IMR-90 (cell line): ENCODE measurements around the gene ZMAT5. TPM values are rescaled to one million over a fixed set of nuclear protein-coding genes. Genes with fewer than 3 reads are reported as not detected.

Source experiments
- ATAC-seq: fragments of 200-7000 bp; cut with Tn5 transposase; 2 replicates; pipeline ENCODE4 v1.9.1; 2020; ENCODE audit warnings: low read depth, mild to moderate bottlenecking, moderate library complexity
- BruUV-seq: library from RNA; stranded (reverse); fragments of 400-500 nt; replicated peaks from 2 replicates; lab custom pipeline; 2021; lab: Mats Ljungman, UMichigan
- CTCF ChIA-PET: fragments of 300-600 bp; formaldehyde crosslinking; extraction: SDS; loops from one replicate; lab custom pipeline; 2021; ENCODE audit warnings: antibody characterized with exemption; lab: Yijun Ruan, JAX
- POLR2A ChIA-PET: fragments of 300-600 bp; sonication (Branson Sonifier 250); formaldehyde crosslinking; loops from one replicate; lab custom pipeline; 2022; ENCODE audit warnings: antibody characterized with exemption; ENCODE audit not compliant: unreplicated experiment; lab: Charles Lee
- DNase-seq: peaks from one replicate; pipeline ENCODE4 v3.0.0; 2013
- H2AFZ ChIP-seq: replicated peaks from 2 replicates; pipeline ENCODE3; 2013; ENCODE audit warnings: low read length, mild to moderate bottlenecking; ENCODE audit not compliant: poor library complexity
- H2AK5ac ChIP-seq: 2 replicates; pipeline ENCODE4 v1.6.1; 2013; ENCODE audit warnings: low read depth, low read length, inconsistent platforms
- H2AK9ac ChIP-seq: replicated peaks from 2 replicates; pipeline ENCODE3; 2013; ENCODE audit warnings: mild to moderate bottlenecking, low read depth, low read length, moderate library complexity; ENCODE audit not compliant: poor library complexity
- H2BK120ac ChIP-seq: 2 replicates; pipeline ENCODE4 v1.6.1; 2013; ENCODE audit warnings: low read depth, low read length, inconsistent platforms
- H2BK15ac ChIP-seq: 3 replicates; pipeline ENCODE4 v1.6.1; 2013; ENCODE audit warnings: low read depth, low read length, inconsistent platforms
- H2BK20ac ChIP-seq: 2 replicates; pipeline ENCODE4 v1.6.1; 2013; ENCODE audit warnings: low read depth, mild to moderate bottlenecking, inconsistent platforms, low read length, moderate library complexity
- H2BK5ac ChIP-seq: 2 replicates; pipeline ENCODE4 v1.6.1; 2013; ENCODE audit warnings: mild to moderate bottlenecking, low read depth, low read length, inconsistent platforms; ENCODE audit not compliant: poor library complexity, severe bottlenecking
- H3K14ac ChIP-seq: replicated peaks from 2 replicates; pipeline ENCODE4 v1.6.1; 2013; ENCODE audit warnings: low read depth, low read length, inconsistent platforms
- H3K18ac ChIP-seq: 2 replicates; pipeline ENCODE4 v1.6.1; 2013; ENCODE audit warnings: low read depth, low read length, control low read depth
- H3K23ac ChIP-seq: 2 replicates; pipeline ENCODE4 v1.6.1; 2013; ENCODE audit warnings: low read depth, low read length, inconsistent platforms
- H3K27ac ChIP-seq: 2 replicates; pipeline ENCODE4 v1.5.1; 2013; ENCODE audit warnings: mild to moderate bottlenecking, control low read depth, low read length; ENCODE audit not compliant: insufficient read depth
- H3K27me3 ChIP-seq: 2 replicates; pipeline ENCODE4 v1.6.1; 2013; ENCODE audit warnings: low read length; ENCODE audit not compliant: control insufficient read depth, insufficient read depth
- H3K36me3 ChIP-seq: 2 replicates; pipeline ENCODE4 v1.6.1; 2013; ENCODE audit warnings: low read length, mixed read lengths; ENCODE audit not compliant: control insufficient read depth, insufficient read depth
- H3K4ac ChIP-seq: 2 replicates; pipeline ENCODE4 v1.6.1; 2013; ENCODE audit warnings: low read depth, low read length, inconsistent platforms
- H3K4me1 ChIP-seq: 2 replicates; pipeline ENCODE4 v1.6.1; 2013; ENCODE audit warnings: low read length, mixed read lengths; ENCODE audit not compliant: control insufficient read depth, insufficient read depth
- H3K4me2 ChIP-seq: 2 replicates; pipeline ENCODE4 v1.6.1; 2013; ENCODE audit warnings: low read depth, mild to moderate bottlenecking, control low read depth, low read length, moderate library complexity
- H3K4me3 ChIP-seq: 2 replicates; pipeline ENCODE4 v1.5.1; 2013; ENCODE audit warnings: low read depth, mild to moderate bottlenecking, control low read depth, low read length, moderate library complexity; ENCODE audit not compliant: insufficient read depth
- H3K56ac ChIP-seq: 2 replicates; pipeline ENCODE4 v1.6.1; 2013; ENCODE audit warnings: low read length, inconsistent platforms; ENCODE audit not compliant: insufficient read depth; ENCODE audit errors: extremely low read depth
- H3K79me1 ChIP-seq, 2 experiments: 2 replicates each; pipeline ENCODE4 v1.6.1; 2013; ENCODE audit warnings: low read length in 2 of 2, inconsistent platforms in 1 of 2, low read depth in 1 of 2
- H3K9ac ChIP-seq: 2 replicates; pipeline ENCODE4 v1.6.1; 2013; ENCODE audit warnings: low read depth, low read length, control low read depth
- H3K9me1 ChIP-seq: 2 replicates; pipeline ENCODE4 v1.6.1; 2013; ENCODE audit warnings: low read length, inconsistent platforms; ENCODE audit not compliant: insufficient read depth
- H3K9me3 ChIP-seq: 2 replicates; pipeline ENCODE4 v1.6.1; 2013; ENCODE audit warnings: low read length; ENCODE audit not compliant: control insufficient read depth, insufficient read depth
- H4K20me1 ChIP-seq: 2 replicates; pipeline ENCODE4 v1.6.1; 2013; ENCODE audit warnings: low read length, inconsistent platforms; ENCODE audit not compliant: insufficient read depth
- H4K5ac ChIP-seq: 2 replicates; pipeline ENCODE4 v1.6.1; 2013; ENCODE audit warnings: mild to moderate bottlenecking, low read depth, low read length, control low read depth
- H4K8ac ChIP-seq, 2 experiments: 2 replicates each; pipeline ENCODE4 v1.6.1; 2013; ENCODE audit warnings: low read depth in 2 of 2, low read length in 2 of 2, control low read depth in 1 of 2, inconsistent platforms in 1 of 2
- H4K91ac ChIP-seq: 2 replicates; pipeline ENCODE4 v1.6.1; 2013; ENCODE audit warnings: low read depth, low read length, inconsistent platforms; ENCODE audit not compliant: insufficient read depth
- MXI1 ChIP-seq: IDR thresholded peaks from 2 replicates; pipeline ENCODE4 v1.6.1; 2012; ENCODE audit warnings: low read depth, mild to moderate bottlenecking, low read length, moderate library complexity, borderline replicate concordance
- POLR2A ChIP-seq: IDR thresholded peaks from 2 replicates; pipeline ENCODE4 v1.6.1; 2012; ENCODE audit warnings: mild to moderate bottlenecking, low read depth, low read length
- RAD21 ChIP-seq: IDR thresholded peaks from 2 replicates; pipeline ENCODE4 v1.6.1; 2012; ENCODE audit warnings: low read length, improper control_type of control experiment
- RCOR1 ChIP-seq: IDR thresholded peaks from 2 replicates; pipeline ENCODE4 v1.6.1; 2012; ENCODE audit warnings: mild to moderate bottlenecking, low read length, improper control_type of control experiment; ENCODE audit not compliant: insufficient replicate concordance
- WGBS, 2 experiments: methylation state at CpG; one replicate each; pipeline versions ENCODE4 v1.1.5 to v1.1.7; 2013; ENCODE audit warnings: missing lambda C conversion rate in 2 of 2; ENCODE audit not compliant: insufficient read length in 1 of 2; ENCODE audit errors: extremely low coverage in 2 of 2; 5-methylcytosine and 5-hydroxymethylcytosine counted together
- dilution Hi-C: fragments of 300-500 bp; cut with HindIII; formaldehyde crosslinking; loops from one replicate; pipeline ENCODE4 v1.14.3; 2018; ENCODE audit warnings: low sequenced_read_pairs; ENCODE audit not compliant: unreplicated experiment
- in situ Hi-C: fragments of 300-500 bp; cut with MboI; formaldehyde crosslinking; loops from 3 replicates; pipeline ENCODE4 v1.14.3; 2019; ENCODE audit warnings: low sequenced_read_pairs, inconsistent platforms, mixed read lengths
- intact Hi-C: fragments of 100-400 bp; cut with micrococcal nuclease; formaldehyde crosslinking; loops from 2 replicates; pipeline ENCODE4 v1.10.0; 2022
- polyA plus RNA-seq, 3 experiments: library from polyadenylated mRNA; depleted of rRNA; stranded (reverse); fragments of >200 nt; gene quantifications; 2 replicates each; pipeline ENCODE4 v1.2.3, GENCODE V29; 2012; ENCODE audit warnings: low replicate concordance in 1 of 3
- total RNA-seq: library from RNA; depleted of rRNA; stranded (reverse); fragments of >200 nt; gene quantifications from 2 replicates; pipeline ENCODE4 v1.2.3, GENCODE V29; 2012

The ZMAT5 gene
- total and polyA plus RNA-seq, 2 of the 4 experiments (the other 2 are of a cell fraction) = 21.7 to 31.8 TPM

- no peak overlapping the region for H2AK5ac ChIP-seq
- H3K4me1 ChIP-seq = peaks cover 2% of the 10 kb centered on the region; the same call in 1 of the 2 replicates
- no TSS peak for BruUV-seq
- ATAC-seq (no peak), DNase-seq (no peak)
- WGBS, 2 experiments = 100% methylated on average over 1 of the region's 2 CpGs; no CpG with 5 or more reads in 1 of the 2 experiments
- POLR2A ChIA-PET = no interaction called here
- no peak overlapping the region for H2BK20ac ChIP-seq
- no peak overlapping the region for H3K9ac ChIP-seq
- intact Hi-C loops = no loop called here
- H3K56ac ChIP-seq = no peak overlapping the region
- H2AK9ac ChIP-seq = no peak overlapping the region
- no peak overlapping the region for H4K8ac ChIP-seq
- H3K4me2 ChIP-seq = no peak overlapping the region
- H3K23ac ChIP-seq = no peak overlapping the region
- H2BK120ac ChIP-seq = no peak overlapping the region
- no peak overlapping the region for H3K4ac ChIP-seq
- H2BK15ac ChIP-seq = no peak overlapping the region
- dilution Hi-C loops = no loop called here
- no peak overlapping the region for H2AFZ ChIP-seq
- H2BK5ac ChIP-seq = no peak overlapping the region
- H3K36me3 ChIP-seq = peaks cover 64% of the 10 kb centered on the region
- H3K79me1 ChIP-seq = peaks cover 0 to 2% of the 10 kb centered on the region in 2 experiments; a peak in 1 of 4 replicates
- no peak overlapping the region for H3K4me3 ChIP-seq
- H3K27ac ChIP-seq = no peak overlapping the region
- TF ChIP-seq RAD21 = no peak
- TF ChIP-seq MXI1 = no peak
- no peak for TF ChIP-seq RCOR1
- TF ChIP-seq POLR2A = no peak
- H4K91ac ChIP-seq = no peak overlapping the region
- no peak overlapping the region for H3K14ac ChIP-seq
- H3K27me3 ChIP-seq = no peaks in the 10 kb centered on the region
- no peak overlapping the region for H3K18ac ChIP-seq
- in situ Hi-C loops = no loop called here
- H4K5ac ChIP-seq = no peak overlapping the region
- H3K9me1 ChIP-seq = peaks cover 3% of the 10 kb centered on the region
- no peaks in the 10 kb centered on the region for H3K9me3 ChIP-seq
- CTCF ChIA-PET = no interaction called here
- H4K20me1 ChIP-seq = no peaks in the 10 kb centered on the region
Observed at GRCh38 chr22:29804985-29805384, 38.2 kb upstream of the ZMAT5 start.
